H9 (cell line): ENCODE data around the gene NCOA4. TPM values are rescaled to one million over a fixed set of nuclear protein-coding genes. Genes with fewer than 3 reads are reported as not detected.

ENCODE experiments used
- DNase-seq: peaks from one replicate; pipeline ENCODE4 v3.0.0-alpha.2; 2017
- H2AFZ ChIP-seq: one replicate; pipeline ENCODE4 v1.6.1; 2013; ENCODE audit warnings: mild to moderate bottlenecking, low read length, control low read depth, moderate library complexity
- H2AK5ac ChIP-seq: 2 replicates; pipeline ENCODE4 v1.6.1; 2013; ENCODE audit warnings: low read length, control low read depth, mixed read lengths; ENCODE audit not compliant: insufficient read length
- H2BK120ac ChIP-seq: one replicate; pipeline ENCODE4 v1.6.1; 2013; ENCODE audit warnings: low read depth, mild to moderate bottlenecking, low read length, control low read depth, inconsistent platforms; ENCODE audit not compliant: poor library complexity, severe bottlenecking
- H2BK12ac ChIP-seq: 2 replicates; pipeline ENCODE4 v1.6.1; 2013; ENCODE audit warnings: low read length, control low read depth, mixed read lengths, low read depth; ENCODE audit not compliant: insufficient read length
- H2BK15ac ChIP-seq: 2 replicates; pipeline ENCODE4 v1.6.1; 2013; ENCODE audit warnings: low read depth, low read length, control low read depth
- H2BK20ac ChIP-seq: one replicate; pipeline ENCODE4 v1.6.1; 2013; ENCODE audit warnings: low read depth, mild to moderate bottlenecking, low read length, control low read depth, inconsistent platforms; ENCODE audit not compliant: poor library complexity, severe bottlenecking
- H2BK5ac ChIP-seq: 2 replicates; pipeline ENCODE4 v1.6.1; 2013; ENCODE audit warnings: low read length, control low read depth, mixed read lengths; ENCODE audit not compliant: insufficient read length
- H3K14ac ChIP-seq: 2 replicates; pipeline ENCODE4 v1.6.1; 2013; ENCODE audit warnings: low read length, control low read depth; ENCODE audit not compliant: insufficient read depth
- H3K18ac ChIP-seq: 2 replicates; pipeline ENCODE4 v1.6.1; 2013; ENCODE audit warnings: low read depth, mild to moderate bottlenecking, mixed read lengths, low read length, control low read depth; ENCODE audit not compliant: insufficient read length
- H3K23ac ChIP-seq: 2 replicates; pipeline ENCODE4 v1.6.1; 2013; ENCODE audit warnings: low read length, control low read depth, mixed read lengths, low read depth; ENCODE audit not compliant: insufficient read length
- H3K23me2 ChIP-seq: 2 replicates; pipeline ENCODE4 v1.6.1; 2013; ENCODE audit warnings: low read depth, mild to moderate bottlenecking, mixed read lengths, low read length, control low read depth; ENCODE audit not compliant: insufficient read length, poor library complexity, severe bottlenecking
- H3K27ac ChIP-seq: 2 replicates; pipeline ENCODE4 v1.5.1; 2013; ENCODE audit warnings: low read length, control low read depth, mixed read lengths, low read depth; ENCODE audit not compliant: insufficient read length
- H3K27me3 ChIP-seq: 2 replicates; pipeline ENCODE4 v1.6.1; 2013; ENCODE audit warnings: low read length, control low read depth, inconsistent platforms; ENCODE audit not compliant: insufficient read depth
- H3K4ac ChIP-seq: 2 replicates; pipeline ENCODE4 v1.6.1; 2013; ENCODE audit warnings: low read depth, mild to moderate bottlenecking, control low read depth, inconsistent platforms, low read length, moderate library complexity
- H3K4me1 ChIP-seq: 2 replicates; pipeline ENCODE4 v1.6.1; 2013; ENCODE audit warnings: low read length, control low read depth, inconsistent platforms; ENCODE audit not compliant: insufficient read depth
- H3K4me2 ChIP-seq: 2 replicates; pipeline ENCODE4 v1.6.1; 2013; ENCODE audit warnings: low read length, control low read depth, mixed read lengths; ENCODE audit not compliant: insufficient read length, insufficient read depth
- H3K56ac ChIP-seq: 2 replicates; pipeline ENCODE4 v1.6.1; 2013; ENCODE audit warnings: low read depth, mild to moderate bottlenecking, mixed read lengths, low read length, control low read depth; ENCODE audit not compliant: insufficient read length
- H3K79me1 ChIP-seq: 2 replicates; pipeline ENCODE4 v1.6.1; 2013; ENCODE audit warnings: low read depth, mild to moderate bottlenecking, moderate library complexity, low read length, control low read depth, inconsistent platforms; ENCODE audit not compliant: insufficient read depth, poor library complexity, severe bottlenecking
- H3K79me2 ChIP-seq: 2 replicates; pipeline ENCODE4 v1.6.1; 2013; ENCODE audit warnings: low read length, control low read depth, inconsistent platforms; ENCODE audit not compliant: insufficient read depth
- H3K9ac ChIP-seq: 2 replicates; pipeline ENCODE4 v1.6.1; 2013; ENCODE audit warnings: low read length, control low read depth, mixed read lengths; ENCODE audit not compliant: insufficient read length; ENCODE audit errors: extremely low read depth
- H3K9me3 ChIP-seq: one replicate; pipeline ENCODE4 v1.6.1; 2013; ENCODE audit warnings: low read depth, low read length, inconsistent platforms; ENCODE audit not compliant: control insufficient read depth
- H3T11ph ChIP-seq: one replicate; pipeline ENCODE4 v1.6.1; 2013; ENCODE audit warnings: mild to moderate bottlenecking, low read length, control low read depth, inconsistent platforms
- H4K20me1 ChIP-seq: one replicate; pipeline ENCODE4 v1.6.1; 2013; ENCODE audit not compliant: control insufficient read depth, insufficient read length, insufficient read depth
- H4K5ac ChIP-seq: 2 replicates; pipeline ENCODE4 v1.6.1; 2013; ENCODE audit warnings: low read depth, mild to moderate bottlenecking, mixed read lengths, low read length, control low read depth; ENCODE audit not compliant: insufficient read length
- H4K8ac ChIP-seq: replicated peaks from 2 replicates; pipeline ENCODE4 v1.6.1; 2013; ENCODE audit warnings: low read length, control low read depth, mixed read lengths, low read depth; ENCODE audit not compliant: insufficient read length
- H4K91ac ChIP-seq: 2 replicates; pipeline ENCODE4 v1.6.1; 2013; ENCODE audit warnings: low read depth, mild to moderate bottlenecking, moderate library complexity, mixed read lengths, low read length, control low read depth; ENCODE audit not compliant: insufficient read length
- H3K27ac Mint-ChIP-seq, 3 experiments: 2 replicates in 2 of 3; 3 replicates in 1 of 3; pipeline ENCODE4 v1.8.0; 2020 to 2021; ENCODE audit warnings: mixed read lengths in 3 of 3, mild to moderate bottlenecking in 1 of 3, moderate library complexity in 1 of 3
- H3K27me3 Mint-ChIP-seq: 2 replicates; pipeline ENCODE4 v1.8.0; 2021; ENCODE audit warnings: low read depth, mild to moderate bottlenecking, moderate library complexity, mixed read lengths
- H3K36me3 Mint-ChIP-seq, 3 experiments: 2 replicates in 2 of 3; 3 replicates in 1 of 3; pipeline ENCODE4 v1.8.0; 2020 to 2021; ENCODE audit warnings: low read depth in 3 of 3, mixed read lengths in 3 of 3; ENCODE audit not compliant: insufficient read depth in 1 of 3
- H3K4me1 Mint-ChIP-seq, 2 experiments: 2 replicates each; pipeline ENCODE4 v1.8.0; 2020; ENCODE audit warnings: mixed read lengths in 2 of 2
- H3K4me3 Mint-ChIP-seq, 2 experiments: 2 replicates in 1 of 2; 3 replicates in 1 of 2; pipeline ENCODE4 v1.8.0; 2020 to 2021; ENCODE audit warnings: mild to moderate bottlenecking in 2 of 2, mixed read lengths in 2 of 2, moderate library complexity in 1 of 2
- H3K9me3 Mint-ChIP-seq, 2 experiments: 2 replicates in 1 of 2; 3 replicates in 1 of 2; pipeline ENCODE4 v1.8.0; 2020; ENCODE audit warnings: mild to moderate bottlenecking in 2 of 2, mixed read lengths in 2 of 2, moderate library complexity in 1 of 2
- WGBS: extraction: QIAGEN DNeasy Blood & Tissue Kit; methylation state at CpG from one replicate; pipeline ENCODE4 v1.1.7; 2013; ENCODE audit warnings: missing lambda C conversion rate, low lambda C conversion rate, mixed read lengths; ENCODE audit not compliant: insufficient read length; ENCODE audit errors: extremely low coverage; 5-methylcytosine and 5-hydroxymethylcytosine counted together
- total RNA-seq: library from RNA; stranded (reverse); gene quantifications from 2 replicates; pipeline ENCODE4 v1.2.1, GENCODE V29; 2021
- TF ChIP-seq, protein P1 (sequence below): fragments of 200-600 bp; sonication (generic); conservative IDR thresholded peaks from 3 replicates; pipeline ENCODE4 v1.8.0; 2021; ENCODE audit warnings: antibody characterized with exemption, mild to moderate bottlenecking

The NCOA4 gene
- total RNA-seq, 1 experiment from 2014 or later: 83.3 TPM

DNA sequence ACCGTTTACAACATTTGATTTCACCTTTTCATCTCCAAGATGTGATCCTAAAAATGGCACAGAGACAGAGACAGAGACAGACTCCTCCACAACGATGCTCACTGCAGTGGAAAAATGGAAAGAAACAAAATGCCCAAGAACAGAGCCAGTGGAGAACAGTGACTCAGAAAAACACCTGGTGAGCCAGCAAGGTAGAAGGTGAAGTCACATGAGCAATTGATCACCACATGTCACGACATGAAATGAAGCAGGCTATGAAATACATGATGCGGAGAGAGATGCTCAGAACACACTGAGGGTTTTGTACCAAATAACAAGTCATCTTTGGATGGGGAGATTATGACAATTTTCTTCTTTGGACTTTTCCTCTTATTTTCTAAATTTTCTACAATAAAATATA lies 12.1 kb upstream of the NCOA4 start:
- Histone ChIP-seq H3K23ac (no peak overlapping the region), H3K9me3 (no peaks in the 10 kb centered on the region), H3K4ac (no peak overlapping the region), H2BK5ac (no peak overlapping the region), H2BK12ac (no peak overlapping the region), H4K5ac (no peak overlapping the region), H3K23me2 (no peaks in the 10 kb centered on the region), H2AK5ac (no peak overlapping the region), H3K9ac (no peak overlapping the region), H3K79me1 (no peaks in the 10 kb centered on the region), H4K20me1 (no peaks in the 10 kb centered on the region), H3K14ac (no peak overlapping the region), H4K8ac (no peak overlapping the region), H4K91ac (no peak overlapping the region), H3K27ac (no peak overlapping the region), H3K4me2 (no peak overlapping the region), H2BK15ac (no peak overlapping the region), H3K79me2 (no peaks in the 10 kb centered on the region), H2BK120ac (no peak overlapping the region), H3T11ph (no peak overlapping the region), H2AFZ (no peak overlapping the region), H3K56ac (no peak overlapping the region), H3K18ac (no peak overlapping the region), H3K4me1 (no peaks in the 10 kb centered on the region), H3K27me3 (no peaks in the 10 kb centered on the region), H2BK20ac (no peak overlapping the region)
- Mint-ChIP-seq H3K27me3 (0 out of 2 replicates have a peak, but pooled peaks cover 4% of the 10 kb centered on the region), H3K4me3 (no peak overlapping the region), H3K9me3 (no peaks in the 10 kb centered on the region), H3K27ac (no peak overlapping the region), H3K4me1 (peaks cover 5 to 12% of the 10 kb centered on the region in 2 experiments), H3K36me3 (no peaks in the 10 kb centered on the region)
- no CpG with 5 or more reads among the region's 4 CpGs for WGBS
- no peak for DNase-seq
- TF ChIP-seq, protein P1, sequence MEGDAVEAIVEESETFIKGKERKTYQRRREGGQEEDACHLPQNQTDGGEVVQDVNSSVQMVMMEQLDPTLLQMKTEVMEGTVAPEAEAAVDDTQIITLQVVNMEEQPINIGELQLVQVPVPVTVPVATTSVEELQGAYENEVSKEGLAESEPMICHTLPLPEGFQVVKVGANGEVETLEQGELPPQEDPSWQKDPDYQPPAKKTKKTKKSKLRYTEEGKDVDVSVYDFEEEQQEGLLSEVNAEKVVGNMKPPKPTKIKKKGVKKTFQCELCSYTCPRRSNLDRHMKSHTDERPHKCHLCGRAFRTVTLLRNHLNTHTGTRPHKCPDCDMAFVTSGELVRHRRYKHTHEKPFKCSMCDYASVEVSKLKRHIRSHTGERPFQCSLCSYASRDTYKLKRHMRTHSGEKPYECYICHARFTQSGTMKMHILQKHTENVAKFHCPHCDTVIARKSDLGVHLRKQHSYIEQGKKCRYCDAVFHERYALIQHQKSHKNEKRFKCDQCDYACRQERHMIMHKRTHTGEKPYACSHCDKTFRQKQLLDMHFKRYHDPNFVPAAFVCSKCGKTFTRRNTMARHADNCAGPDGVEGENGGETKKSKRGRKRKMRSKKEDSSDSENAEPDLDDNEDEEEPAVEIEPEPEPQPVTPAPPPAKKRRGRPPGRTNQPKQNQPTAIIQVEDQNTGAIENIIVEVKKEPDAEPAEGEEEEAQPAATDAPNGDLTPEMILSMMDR: no peak
